Measurements from ENCODE around the gene MS4A10.
"Not testable (repeated sequence)": the region's sequence is repeated elsewhere in the genome, so short reads cannot be mapped to it uniquely, and the experiment has no call there.

- not testable (repeated sequence) for TF ChIP-seq POLR2A (IDR thresholded peaks at IDR 0.05; ENCODE audit: extremely low read depth, insufficient read length); CTCF (IDR thresholded peaks at IDR 0.05; ENCODE audit: low read depth, low read length); MYC (IDR thresholded peaks at IDR 0.05; ENCODE audit: low read depth, low read length)
- TF ChIP-seq, protein P1, sequence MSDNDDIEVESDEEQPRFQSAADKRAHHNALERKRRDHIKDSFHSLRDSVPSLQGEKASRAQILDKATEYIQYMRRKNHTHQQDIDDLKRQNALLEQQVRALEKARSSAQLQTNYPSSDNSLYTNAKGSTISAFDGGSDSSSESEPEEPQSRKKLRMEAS (IDR thresholded peaks at IDR 0.05; ENCODE audit: low read depth, low read length): not testable (repeated sequence)
Measured at GRCh38 chr11:60758671-60759070, 26.5 kb upstream of the MS4A10 start.
